Measurements from ENCODE around the gene SENP7. TPM values are rescaled to one million over a fixed set of nuclear protein-coding genes. Genes with fewer than 3 reads are reported as not detected.
"Not testable (repeated sequence)": the region's sequence is repeated elsewhere in the genome, so short reads cannot be mapped to it uniquely, and the experiment has no call there.

The SENP7 gene
- total and polyA plus RNA-seq, 2 donors (not counting 1 experiment from before 2014, with no cell fraction given): 14.7 to 50.3 TPM

- no peak for DNase-seq
These were observed 31.3 kb upstream of the SENP7 start for GRCh38 chr3:101544161-101544850.

DNA sequence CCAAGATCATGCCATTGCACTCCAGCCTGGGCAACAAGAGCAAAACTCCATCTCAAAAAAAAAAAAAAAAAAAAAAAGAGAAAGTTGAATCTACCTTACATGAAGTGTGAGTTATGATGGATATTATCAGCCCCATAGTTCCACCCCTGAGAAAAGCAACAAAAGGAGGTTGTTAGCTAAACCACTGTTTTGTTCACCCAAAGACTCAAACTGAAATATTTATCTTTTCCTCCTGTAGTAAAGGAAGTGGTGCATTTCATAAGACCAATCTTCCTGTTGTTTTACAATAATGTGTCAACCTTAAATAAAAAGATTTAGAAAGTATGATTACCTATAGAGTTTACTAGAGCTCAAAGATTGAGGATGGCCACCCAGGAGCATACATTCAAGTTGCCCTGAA, 29.9 kb upstream of the SENP7 start:
- H3K27ac ChIP-seq (ENCODE audit: low read length in 2 of 2): no peak overlapping the region
- ATAC-seq (ENCODE audit: low read depth): no peak
- peaks cover 0 to 4% (median 1%) of the 10 kb centered on the region in 4 experiments for H3K27me3 ChIP-seq (replicated peaks in 1 of 4; ENCODE audit: control extremely low read depth in 1 of 4, control insufficient read depth in 3 of 4, insufficient read depth in 4 of 4, low read length in 3 of 4)
- no peaks in the 10 kb centered on the region for H3K36me3 ChIP-seq (replicated peaks in 1 of 2; ENCODE audit: control extremely low read depth in 1 of 2, control insufficient read depth in 1 of 2, extremely low read depth in 1 of 2, insufficient read depth in 2 of 2, low read length in 1 of 2)
- H3K79me2 ChIP-seq (ENCODE audit: control insufficient read depth, insufficient read depth, low read length): no peaks in the 10 kb centered on the region
- no peak for TF ChIP-seq EZH2 (IDR thresholded peaks at IDR 0.05; ENCODE audit: borderline replicate concordance, insufficient read depth, low read depth, low read length, poor library complexity, severe bottlenecking)
- TF ChIP-seq CTCF (IDR thresholded peaks at IDR 0.05): no peak
- H3K9me3 ChIP-seq (ENCODE audit: control extremely low read depth in 1 of 3, control insufficient read depth in 2 of 3, insufficient read depth in 1 of 3, low read length in 2 of 3): no peaks in the 10 kb centered on the region
- no peak overlapping the region for H3K4me2 ChIP-seq (replicated peaks; ENCODE audit: low read depth, low read length, poor library complexity, severe bottlenecking)
- ChIA-PET POLR2A (no interaction called here), CTCF (no interaction called here)
- no peaks in the 10 kb centered on the region for H3K4me1 ChIP-seq (ENCODE audit: control insufficient read depth in 2 of 2, insufficient read depth in 2 of 2, low read length in 2 of 2)
- no peak overlapping the region for H3K9ac ChIP-seq (ENCODE audit: low read length)
- Mint-ChIP-seq H3K9me3 (ENCODE audit: insufficient read depth) (no peaks in the 10 kb centered on the region), H3K27me3 (peaks cover 12% of the 10 kb centered on the region), H3K27ac (no peak overlapping the region), H3K4me3 (no peak overlapping the region), H3K4me1 (no peaks in the 10 kb centered on the region)
- H2AFZ ChIP-seq (ENCODE audit: insufficient read depth, low read depth, low read length, poor library complexity, severe bottlenecking): no peak overlapping the region
- H3K4me3 ChIP-seq (ENCODE audit: control extremely low read depth in 1 of 5, extremely low read depth in 1 of 5, insufficient read depth in 1 of 5, low read depth in 2 of 5, low read length in 4 of 5): no peak overlapping the region
- no peak for DNase-seq
- intact Hi-C loops (cut with micrococcal nuclease): no loop called here
- no peaks in the 10 kb centered on the region for H4K20me1 ChIP-seq (ENCODE audit: control insufficient read depth, insufficient read depth, low read length, poor library complexity, severe bottlenecking)

More at GRCh38 chr3:101544161-101544850, 31.3 kb upstream of the SENP7 start:
- no CpG with 5 or more reads among the region's 1 CpG for WGBS (ENCODE audit: insufficient coverage)
- no peak for ATAC-seq (ENCODE audit: low read depth)
- H3K79me2 ChIP-seq (ENCODE audit: control insufficient read depth, insufficient read depth, low read length): no peaks in the 10 kb centered on the region
- intact Hi-C loops (cut with micrococcal nuclease): no loop called here
- Mint-ChIP-seq H3K4me3 (no peak overlapping the region), H3K27ac (no peak overlapping the region), H3K4me1 (no peaks in the 10 kb centered on the region), H3K27me3 (peaks cover 16% of the 10 kb centered on the region), H3K9me3 (ENCODE audit: insufficient read depth) (no peaks in the 10 kb centered on the region)
- CTCF ChIA-PET: no interaction called here
- no peak overlapping the region for H3K27ac ChIP-seq (ENCODE audit: low read length in 2 of 2)
- no peak for TF ChIP-seq EZH2 (IDR thresholded peaks at IDR 0.05; ENCODE audit: borderline replicate concordance, insufficient read depth, low read depth, low read length, poor library complexity, severe bottlenecking)
- TF ChIP-seq CTCF (IDR thresholded peaks at IDR 0.05): no peak
- H3K9ac ChIP-seq (ENCODE audit: low read length): no peak overlapping the region
- no peak overlapping the region for H3K4me2 ChIP-seq (replicated peaks; ENCODE audit: low read depth, low read length, poor library complexity, severe bottlenecking)
- POLR2A ChIA-PET: no interaction called here
- H3K9me3 ChIP-seq (ENCODE audit: control extremely low read depth in 1 of 3, control insufficient read depth in 2 of 3, insufficient read depth in 1 of 3, low read length in 2 of 3): no peaks in the 10 kb centered on the region
- H4K20me1 ChIP-seq (ENCODE audit: control insufficient read depth, insufficient read depth, low read length, poor library complexity, severe bottlenecking): no peaks in the 10 kb centered on the region
- no peak overlapping the region for H2AFZ ChIP-seq (ENCODE audit: insufficient read depth, low read depth, low read length, poor library complexity, severe bottlenecking)
- peaks cover 0 to 4% (median 1%) of the 10 kb centered on the region in 4 experiments for H3K27me3 ChIP-seq (replicated peaks in 1 of 4; ENCODE audit: control extremely low read depth in 1 of 4, control insufficient read depth in 3 of 4, insufficient read depth in 4 of 4, low read length in 3 of 4)
- H3K4me1 ChIP-seq (ENCODE audit: control insufficient read depth in 2 of 2, insufficient read depth in 2 of 2, low read length in 2 of 2): no peaks in the 10 kb centered on the region
- H3K36me3 ChIP-seq (replicated peaks in 1 of 2; ENCODE audit: control extremely low read depth in 1 of 2, control insufficient read depth in 1 of 2, extremely low read depth in 1 of 2, insufficient read depth in 2 of 2, low read length in 1 of 2): no peaks in the 10 kb centered on the region
- no peak overlapping the region for H3K4me3 ChIP-seq (ENCODE audit: control extremely low read depth in 1 of 5, extremely low read depth in 1 of 5, insufficient read depth in 1 of 5, low read depth in 2 of 5, low read length in 4 of 5)

DNA sequence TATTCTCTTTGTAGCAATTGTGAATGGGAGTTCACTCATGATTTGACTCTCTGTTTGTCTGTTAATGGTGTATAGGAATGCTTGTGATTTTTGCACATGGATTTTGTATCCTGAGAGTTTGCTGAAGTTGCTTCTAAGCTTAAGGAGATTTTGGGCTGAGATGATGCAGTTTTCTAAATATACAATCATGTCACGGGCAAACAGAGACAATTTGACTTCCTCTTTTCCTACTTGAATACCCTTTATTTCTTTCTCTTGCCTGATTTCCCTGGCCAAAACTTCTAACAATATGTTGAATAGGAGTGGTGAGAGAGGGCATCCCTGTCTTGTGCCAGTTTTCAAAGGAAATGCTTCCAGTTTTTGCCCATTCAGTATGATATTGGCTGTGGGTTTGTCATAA, 23.9 kb upstream of the SENP7 start:
- H3K4me3 ChIP-seq (ENCODE audit: control extremely low read depth in 1 of 5, extremely low read depth in 1 of 5, insufficient read depth in 1 of 5, low read depth in 2 of 5, low read length in 4 of 5); CTCF ChIA-PET; H3K27ac Mint-ChIP-seq; H3K4me1 ChIP-seq (ENCODE audit: control insufficient read depth in 2 of 2, insufficient read depth in 2 of 2, low read length in 2 of 2); H3K36me3 ChIP-seq (replicated peaks in 1 of 2; ENCODE audit: control extremely low read depth in 1 of 2, control insufficient read depth in 1 of 2, extremely low read depth in 1 of 2, insufficient read depth in 2 of 2, low read length in 1 of 2); H3K9me3 Mint-ChIP-seq (ENCODE audit: insufficient read depth); H3K9me3 ChIP-seq (ENCODE audit: control extremely low read depth in 1 of 3, control insufficient read depth in 2 of 3, insufficient read depth in 1 of 3, low read length in 2 of 3); H3K27me3 ChIP-seq (replicated peaks in 1 of 4; ENCODE audit: control extremely low read depth in 1 of 4, control insufficient read depth in 3 of 4, insufficient read depth in 4 of 4, low read length in 3 of 4); H3K4me1 Mint-ChIP-seq; DNase-seq; H3K4me2 ChIP-seq (replicated peaks; ENCODE audit: low read depth, low read length, poor library complexity, severe bottlenecking); H2AFZ ChIP-seq (ENCODE audit: insufficient read depth, low read depth, low read length, poor library complexity, severe bottlenecking); POLR2A ChIA-PET; ATAC-seq (ENCODE audit: low read depth); H4K20me1 ChIP-seq (ENCODE audit: control insufficient read depth, insufficient read depth, low read length, poor library complexity, severe bottlenecking); H3K27ac ChIP-seq (ENCODE audit: low read length in 2 of 2); H3K4me3 Mint-ChIP-seq; H3K79me2 ChIP-seq (ENCODE audit: control insufficient read depth, insufficient read depth, low read length); intact Hi-C loops (cut with micrococcal nuclease); H3K9ac ChIP-seq (ENCODE audit: low read length): not testable (repeated sequence)
- WGBS (ENCODE audit: insufficient coverage): no CpG with 5 or more reads among the region's 1 CpG
- peaks cover 16% of the 10 kb centered on the region for H3K27me3 Mint-ChIP-seq

Measured in B cell (primary cell).